NCI-H226 (cell line): ENCODE measurements around the gene LRBA.

Source experiments
- DNase-seq: peaks from one replicate; pipeline ENCODE4 v3.0.0-alpha.2; 2015

LRBA gene

GRCh38 chr4:150656891-150657290 lies 358.2 kb downstream of the LRBA start:
- no peak for DNase-seq

- no peak for DNase-seq
Observed at GRCh38 chr4:150650751-150651150, 364.3 kb downstream of the LRBA start.

GRCh38 chr4:150648123-150648522 lies 367.0 kb downstream of the LRBA start:
- no peak for DNase-seq

GRCh38 chr4:150647008-150647407 lies 368.1 kb downstream of the LRBA start:
- no peak for DNase-seq

- DNase-seq, result no peak
Observed at GRCh38 chr4:150641612-150642011, 373.5 kb downstream of the LRBA start.

- DNase-seq, result no peak
Observed at GRCh38 chr4:150632639-150633038, 382.4 kb downstream of the LRBA start.

- no peak for DNase-seq
Observed at GRCh38 chr4:150628073-150628472, 387.0 kb downstream of the LRBA start.

- no peak for DNase-seq
Observed at GRCh38 chr4:150625033-150625432, 390.1 kb downstream of the LRBA start.

- no peak for DNase-seq
Observed at GRCh38 chr4:150624055-150624454, 391.0 kb downstream of the LRBA start.

- DNase-seq, result no peak
Observed at GRCh38 chr4:150619042-150619441, 396.0 kb downstream of the LRBA start.

- DNase-seq, result no peak
Observed at GRCh38 chr4:150609131-150609530, 406.0 kb downstream of the LRBA start.

GRCh38 chr4:150600812-150601445 lies 414.2 kb downstream of the LRBA start:
- DNase-seq, result no peak

GRCh38 chr4:150599547-150599946 lies 415.5 kb downstream of the LRBA start:
- no peak for DNase-seq

GRCh38 chr4:150598909-150599308 lies 416.2 kb downstream of the LRBA start:
- no peak for DNase-seq

- DNase-seq, result no peak
Observed at GRCh38 chr4:150593996-150594395, 421.1 kb downstream of the LRBA start.

- DNase-seq, result no peak
Observed at GRCh38 chr4:150591904-150592303, 423.2 kb downstream of the LRBA start.

- no peak for DNase-seq
Observed at GRCh38 chr4:150591406-150591805, 423.7 kb downstream of the LRBA start.

GRCh38 chr4:150590631-150591030 lies 424.5 kb downstream of the LRBA start:
- no peak for DNase-seq

GRCh38 chr4:150589157-150589556 lies 425.9 kb downstream of the LRBA start:
- no peak for DNase-seq

- DNase-seq, result no peak
Observed at GRCh38 chr4:150588316-150588715, 426.8 kb downstream of the LRBA start.

GRCh38 chr4:150586162-150586810 lies 428.8 kb downstream of the LRBA start:
- no peak for DNase-seq

GRCh38 chr4:150585611-150586010 lies 429.5 kb downstream of the LRBA start:
- DNase-seq, result no peak

- no peak for DNase-seq
Observed at GRCh38 chr4:150584111-150584915, 430.8 kb downstream of the LRBA start.
